Measurements from ENCODE around the gene CRYZL1.

GRCh38 chr21:33568448-33568847, 73.1 kb downstream of the CRYZL1 start:
- no peak for TF ChIP-seq CTCF (IDR thresholded peaks at IDR 0.05; ENCODE audit: borderline replicate concordance, extremely low read depth, low read length, poor library complexity, severe bottlenecking)
- no peak for TF ChIP-seq EZH2 (IDR thresholded peaks at IDR 0.05; ENCODE audit: borderline replicate concordance, low read depth, low read length, severe bottlenecking)
